Activated CD4-positive, alpha-beta T cell treated with anti-CD3 and anti-CD28 coated beads, Interleukin-2, amount 50 U/mL, for 1 hour (primary cell): Measurements from ENCODE around the gene TSSC4.
"Not testable (repeated sequence)": the region's sequence is repeated elsewhere in the genome, so short reads cannot be mapped to it uniquely, and the experiment has no call there.

Source experiments
- DNase-seq: peaks from one replicate; pipeline ENCODE4 v3.0.0-alpha.2; 2020

Gene TSSC4

GRCh38 chr11:2400069-2400761 lies at the start of gene TSSC4:
Gene TSSC4 (plus strand): TSS chr11:2400750. CDS start chr11:2402634, 1,884 bp downstream.
- peak; percentile 99 for DNase-seq

- no peak for DNase-seq
Observed at GRCh38 chr11:2351701-2352100, 48.8 kb upstream of the TSSC4 start.

- DNase-seq = no peak
Observed at GRCh38 chr11:2352420-2352819, 48.1 kb upstream of the TSSC4 start.

GRCh38 chr11:2355000-2355644 lies 45.4 kb upstream of the TSSC4 start:
- no peak for DNase-seq

GRCh38 chr11:2357246-2357645 lies 43.3 kb upstream of the TSSC4 start:
- no peak for DNase-seq

- DNase-seq = not testable (repeated sequence)
Observed at GRCh38 chr11:2357651-2358050, 42.9 kb upstream of the TSSC4 start.

- no peak for DNase-seq
Observed at GRCh38 chr11:2358754-2359442, 41.7 kb upstream of the TSSC4 start.

- no peak for DNase-seq
Observed at GRCh38 chr11:2359557-2359956, 41.0 kb upstream of the TSSC4 start.

GRCh38 chr11:2360081-2360642 lies 40.4 kb upstream of the TSSC4 start:
- DNase-seq = no peak

- DNase-seq = no peak
Observed at GRCh38 chr11:2361565-2361964, 39.0 kb upstream of the TSSC4 start.

- no peak for DNase-seq
Observed at GRCh38 chr11:2362414-2362813, 38.1 kb upstream of the TSSC4 start.

GRCh38 chr11:2363130-2363529 lies 37.4 kb upstream of the TSSC4 start:
- DNase-seq = no peak

- no peak for DNase-seq
Observed at GRCh38 chr11:2363577-2364370, 36.8 kb upstream of the TSSC4 start.

GRCh38 chr11:2364386-2364785 lies 36.2 kb upstream of the TSSC4 start:
- DNase-seq = not testable (repeated sequence)

- no peak for DNase-seq
Observed at GRCh38 chr11:2365571-2366210, 34.9 kb upstream of the TSSC4 start.

GRCh38 chr11:2366276-2366675 lies 34.3 kb upstream of the TSSC4 start:
- DNase-seq = no peak

GRCh38 chr11:2366733-2367132 lies 33.8 kb upstream of the TSSC4 start:
- no peak for DNase-seq

GRCh38 chr11:2367266-2368160 lies 33.0 kb upstream of the TSSC4 start:
- no peak for DNase-seq

GRCh38 chr11:2368178-2368850 lies 32.2 kb upstream of the TSSC4 start:
- DNase-seq = no peak

GRCh38 chr11:2368851-2369180 lies 31.7 kb upstream of the TSSC4 start:
- DNase-seq = no peak

GRCh38 chr11:2369320-2369719 lies 31.2 kb upstream of the TSSC4 start:
- no peak for DNase-seq
